DMS153 treated with DMSO at 0.1 percent for 48 hours (cell line): ENCODE results near the gene CTAG1B.
"Not testable (repeated sequence)": the region's sequence is repeated elsewhere in the genome, so short reads cannot be mapped to it uniquely, and the experiment has no call there.

Source experiments
- DNase-seq: peaks from one replicate; lab custom pipeline; 2025; ENCODE audit not compliant: unreplicated experiment; lab: John Stamatoyannopoulos, UW

Gene CTAG1B

DNA sequence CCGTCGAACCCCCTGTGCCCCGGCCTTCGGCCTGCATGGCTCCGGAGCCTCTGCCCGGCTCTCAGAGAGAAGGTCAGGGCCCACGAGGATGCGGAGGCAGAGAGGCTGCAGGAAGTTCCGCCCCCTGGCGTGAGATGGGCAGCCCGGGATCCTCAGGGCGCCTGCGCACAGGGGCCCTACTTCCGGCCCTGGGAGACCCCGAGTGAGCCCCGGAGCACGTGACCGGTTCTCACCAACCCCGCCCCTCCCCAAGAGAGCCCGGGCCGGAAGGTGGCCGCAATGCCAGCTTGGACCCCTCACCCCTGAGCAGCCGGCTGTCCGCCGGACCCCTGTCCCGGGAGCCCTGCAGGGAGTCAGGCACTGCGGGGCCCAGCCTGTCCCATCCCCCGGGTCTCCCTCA lies at the start of gene CTAG1B:
Gene CTAG1B (minus strand): TSS at position 101 of the 400 bp plus-strand sequence. CDS start 64 bp downstream, at position 37.
- not testable (repeated sequence) for DNase-seq

DNA sequence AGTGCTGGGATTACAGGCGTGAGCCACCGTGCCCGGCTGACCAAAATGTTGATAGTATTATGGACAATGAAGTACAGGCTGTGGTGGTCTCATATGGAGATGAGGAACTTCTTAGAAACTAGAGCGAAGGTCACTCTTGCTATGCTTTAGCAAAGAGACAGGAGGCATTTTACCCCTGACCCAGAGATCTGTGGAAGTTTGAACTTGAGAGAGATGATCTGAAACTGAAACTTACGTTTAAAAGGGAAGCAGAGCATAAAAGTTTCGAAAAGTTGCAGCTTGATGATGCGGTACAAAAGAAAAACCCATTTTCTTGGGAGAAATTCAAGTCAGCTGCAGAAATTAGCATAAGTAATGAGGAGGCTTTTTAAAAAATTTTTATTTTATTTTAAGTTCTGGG lies 42.8 kb upstream of the CTAG1B start:
- no peak for DNase-seq

DNA sequence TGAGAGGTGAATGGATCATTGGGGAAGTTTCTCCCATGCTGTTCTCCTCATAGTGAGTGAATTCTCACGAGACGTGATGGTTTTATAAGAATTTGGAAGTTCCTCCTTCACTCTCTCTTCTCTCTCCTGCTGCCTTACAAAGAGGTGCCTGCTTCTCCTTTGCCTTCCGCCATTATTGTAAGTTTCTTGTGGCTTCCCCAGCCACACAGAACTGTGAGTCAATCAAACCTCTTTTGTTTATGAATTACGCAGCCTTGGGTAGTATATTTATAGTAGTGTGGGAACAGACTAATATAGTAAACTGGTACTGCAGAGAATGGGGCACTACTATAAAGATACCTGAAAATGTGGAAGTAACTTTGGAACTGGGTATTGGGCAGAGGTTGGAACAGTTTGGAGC lies 42.1 kb upstream of the CTAG1B start:
- DNase-seq = no peak

DNA sequence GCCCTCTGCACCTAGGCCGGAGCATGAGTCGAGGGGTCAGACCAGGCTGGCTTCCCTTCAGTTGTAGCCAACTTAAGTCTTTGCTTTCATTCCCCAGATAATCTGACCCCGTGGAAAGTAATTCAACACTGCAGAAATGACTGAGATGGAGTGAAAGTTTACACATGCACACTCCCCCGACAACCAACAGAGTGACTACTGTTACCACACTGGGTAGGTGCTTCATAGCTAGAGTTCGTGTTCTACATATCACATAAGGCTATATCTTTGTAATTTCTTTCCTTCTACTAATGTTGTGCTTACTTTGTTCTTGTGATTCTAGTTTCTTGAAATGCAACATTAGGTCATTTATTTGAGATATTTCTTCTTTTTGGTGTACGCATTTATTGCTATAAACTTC lies 41.5 kb upstream of the CTAG1B start:
- DNase-seq = no peak

DNA sequence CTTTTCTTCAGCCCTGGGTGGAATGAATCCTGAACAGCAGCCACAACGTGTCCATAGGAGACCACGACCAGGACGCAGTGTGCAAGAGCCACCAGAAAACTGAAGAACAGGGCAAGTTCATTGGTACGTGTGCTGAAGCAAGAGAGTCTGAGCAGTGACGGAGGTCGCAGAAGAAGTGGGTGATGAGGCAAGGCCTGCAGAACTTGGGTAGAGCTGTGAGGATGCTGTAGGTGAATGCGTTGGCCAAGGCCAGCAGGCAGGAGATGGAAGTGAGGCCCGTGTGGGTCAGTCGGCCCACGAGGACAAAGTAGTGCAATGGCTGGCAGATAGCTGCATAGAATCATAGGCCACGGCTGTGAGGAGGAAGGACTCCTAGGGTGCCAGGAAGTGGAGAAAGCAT lies 39.9 kb upstream of the CTAG1B start:
- no peak for DNase-seq

DNA sequence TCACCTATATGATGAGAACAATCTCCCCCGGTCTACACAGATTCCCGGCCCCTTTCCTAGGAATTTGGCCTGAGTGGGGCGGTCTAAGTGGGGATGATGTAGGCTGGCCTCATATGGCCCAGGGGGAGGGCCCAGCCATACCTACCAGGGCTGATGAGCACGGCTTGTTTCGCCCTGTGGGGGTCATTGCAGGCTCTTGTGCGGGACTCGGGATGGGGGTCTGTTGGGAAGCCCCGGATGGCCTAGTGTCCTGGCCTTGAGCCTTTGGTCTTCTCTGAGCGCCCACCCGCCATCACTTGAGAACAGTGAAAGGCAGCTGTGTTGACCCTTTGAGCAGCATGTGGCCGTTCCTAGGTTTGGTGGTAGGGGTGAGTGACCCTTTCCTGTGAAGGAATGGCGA lies 39.1 kb upstream of the CTAG1B start:
- no peak for DNase-seq

DNA sequence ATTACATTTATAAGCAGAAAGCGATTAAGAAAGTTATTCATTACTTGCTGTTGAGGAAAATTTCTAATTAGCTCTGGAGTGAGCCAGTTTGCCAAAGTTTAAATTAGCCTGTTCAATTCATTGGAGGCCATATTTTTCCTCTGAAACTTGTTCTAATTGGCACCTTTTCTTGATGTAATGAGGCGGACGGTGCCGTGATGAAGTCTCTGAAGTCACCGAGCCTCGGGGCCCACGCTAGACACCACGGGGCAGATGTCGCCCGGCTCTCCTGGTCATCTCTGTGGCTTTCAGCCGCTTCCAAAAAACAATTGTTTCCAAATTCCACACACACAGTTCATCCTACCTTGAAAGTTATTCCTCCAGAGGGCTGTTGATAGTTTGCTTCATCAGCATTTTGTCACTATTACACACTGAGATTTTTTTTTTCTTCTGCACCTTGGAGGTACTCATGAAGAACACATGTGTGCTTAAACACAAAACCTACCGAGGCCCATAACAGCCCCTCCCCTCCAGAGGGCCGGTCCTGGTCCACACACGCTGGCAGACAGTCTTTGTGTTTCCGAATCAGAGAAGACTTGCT lies 38.2 kb upstream of the CTAG1B start:
- no peak for DNase-seq

DNA sequence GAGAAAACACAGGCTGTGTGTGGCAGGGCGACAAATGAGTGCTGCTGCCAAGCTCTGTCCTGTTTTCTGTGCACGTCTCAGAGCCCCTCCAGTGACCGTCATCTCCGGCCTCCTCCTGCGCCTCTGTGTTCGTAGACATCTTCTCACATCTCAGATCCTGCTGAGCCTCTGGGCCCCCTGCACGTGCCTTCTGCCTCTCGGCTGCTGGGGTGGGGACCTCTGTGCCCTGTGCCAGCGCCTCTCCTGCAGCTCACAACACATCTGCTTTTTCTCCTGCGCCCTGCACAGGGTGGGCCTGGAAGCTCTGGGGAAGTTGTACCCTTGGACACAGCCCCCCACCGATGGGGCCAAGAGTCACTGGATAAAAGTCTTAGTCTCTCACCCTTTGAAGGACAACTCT lies 36.7 kb upstream of the CTAG1B start:
- DNase-seq = no peak

DNA sequence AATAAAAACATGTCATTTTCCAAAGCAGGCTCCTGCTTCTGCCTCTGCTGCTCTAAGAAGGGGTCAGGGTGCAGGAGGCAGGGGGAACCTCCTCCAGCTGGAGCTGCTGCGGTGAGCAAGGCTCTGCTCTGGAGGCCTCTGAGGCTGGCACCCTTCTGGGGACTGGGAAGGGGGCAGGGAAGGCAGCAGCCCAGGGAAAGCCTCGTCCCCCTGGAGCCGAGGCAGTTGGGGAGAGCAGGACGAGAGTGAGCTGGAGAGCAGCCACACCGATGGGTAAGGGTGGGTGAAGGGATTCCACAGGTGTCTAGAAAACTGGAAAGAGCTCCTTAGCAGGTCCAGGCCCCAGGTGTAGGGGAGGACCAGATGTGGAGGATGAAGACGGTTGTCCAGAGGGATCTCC lies 36.3 kb upstream of the CTAG1B start:
- DNase-seq = no peak

DNA sequence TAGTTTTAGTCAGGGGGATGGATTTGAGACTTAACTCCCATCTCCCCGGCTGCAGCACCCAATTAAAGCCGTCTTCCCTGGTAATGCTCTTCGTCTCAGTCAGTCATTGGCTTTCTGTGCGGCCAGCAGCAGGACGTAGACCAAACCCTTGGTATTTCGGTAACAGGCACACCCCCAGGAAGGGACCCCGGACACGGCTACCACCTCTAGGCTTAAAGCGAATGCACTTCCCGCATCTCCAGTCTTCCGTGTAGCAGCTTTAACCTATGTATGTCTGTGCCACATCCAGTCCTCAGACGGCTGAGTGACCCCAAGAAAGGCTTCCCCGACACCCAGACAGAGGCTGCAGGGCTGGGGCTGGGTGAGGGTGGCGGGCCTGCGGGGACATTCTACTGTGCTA lies 35.8 kb upstream of the CTAG1B start:
- no peak for DNase-seq

DNA sequence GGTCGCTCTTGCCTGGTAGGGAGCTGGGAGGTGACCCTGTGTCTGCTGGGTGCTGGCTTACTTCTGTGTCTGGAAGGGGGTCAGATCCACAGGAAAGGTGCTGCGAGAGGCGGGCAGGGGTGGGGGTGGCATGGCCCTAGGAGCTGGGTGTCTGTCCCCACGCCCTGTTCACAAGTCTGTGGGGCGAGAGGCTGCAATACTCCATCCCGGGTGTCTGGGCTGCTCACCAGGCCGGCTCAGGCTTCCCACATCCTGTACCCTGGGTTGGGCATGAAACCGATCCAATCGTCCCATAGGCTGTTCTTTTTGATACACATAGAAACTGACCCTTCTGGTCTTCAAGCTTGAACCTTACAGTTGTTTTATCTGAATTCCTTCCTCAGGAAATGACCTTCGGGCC lies 35.3 kb upstream of the CTAG1B start:
- DNase-seq = no peak

DNA sequence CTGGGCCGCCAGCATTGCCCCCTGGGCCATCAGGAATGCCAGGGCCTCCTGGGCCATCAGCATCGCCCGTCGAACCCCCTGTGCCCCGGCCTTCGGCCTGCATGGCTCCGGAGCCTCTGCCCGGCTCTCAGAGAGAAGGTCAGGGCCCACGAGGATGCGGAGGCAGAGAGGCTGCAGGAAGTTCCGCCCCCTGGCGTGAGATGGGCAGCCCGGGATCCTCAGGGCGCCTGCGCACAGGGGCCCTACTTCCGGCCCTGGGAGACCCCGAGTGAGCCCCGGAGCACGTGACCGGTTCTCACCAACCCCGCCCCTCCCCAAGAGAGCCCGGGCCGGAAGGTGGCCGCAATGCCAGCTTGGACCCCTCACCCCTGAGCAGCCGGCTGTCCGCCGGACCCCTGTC lies 34.3 kb upstream of the CTAG1B start, which contains the start of gene CTAG2:
Gene CTAG2 (minus strand): TSS at position 167 of the 400 bp plus-strand sequence. CDS start 64 bp downstream, at position 103.
- DNase-seq = not testable (repeated sequence)

DNA sequence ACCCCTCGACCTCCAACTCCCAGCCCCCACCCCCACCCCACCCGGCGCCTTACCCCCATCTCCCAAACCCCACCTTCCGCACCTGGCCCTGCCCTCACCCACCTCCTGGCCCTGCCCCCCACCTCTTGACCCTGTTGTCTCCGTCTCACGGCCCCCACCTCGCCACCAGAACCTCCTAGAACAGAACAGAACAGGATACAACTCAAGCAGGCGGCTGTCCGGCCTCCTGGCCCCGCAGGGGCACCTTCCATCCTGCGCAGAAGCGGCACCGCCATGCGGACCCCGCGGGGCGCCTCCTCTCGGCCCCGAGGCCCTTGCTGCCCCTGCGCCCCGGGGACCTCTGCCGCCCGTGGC lies 33.9 kb upstream of the CTAG1B start:
- no peak for DNase-seq

DNA sequence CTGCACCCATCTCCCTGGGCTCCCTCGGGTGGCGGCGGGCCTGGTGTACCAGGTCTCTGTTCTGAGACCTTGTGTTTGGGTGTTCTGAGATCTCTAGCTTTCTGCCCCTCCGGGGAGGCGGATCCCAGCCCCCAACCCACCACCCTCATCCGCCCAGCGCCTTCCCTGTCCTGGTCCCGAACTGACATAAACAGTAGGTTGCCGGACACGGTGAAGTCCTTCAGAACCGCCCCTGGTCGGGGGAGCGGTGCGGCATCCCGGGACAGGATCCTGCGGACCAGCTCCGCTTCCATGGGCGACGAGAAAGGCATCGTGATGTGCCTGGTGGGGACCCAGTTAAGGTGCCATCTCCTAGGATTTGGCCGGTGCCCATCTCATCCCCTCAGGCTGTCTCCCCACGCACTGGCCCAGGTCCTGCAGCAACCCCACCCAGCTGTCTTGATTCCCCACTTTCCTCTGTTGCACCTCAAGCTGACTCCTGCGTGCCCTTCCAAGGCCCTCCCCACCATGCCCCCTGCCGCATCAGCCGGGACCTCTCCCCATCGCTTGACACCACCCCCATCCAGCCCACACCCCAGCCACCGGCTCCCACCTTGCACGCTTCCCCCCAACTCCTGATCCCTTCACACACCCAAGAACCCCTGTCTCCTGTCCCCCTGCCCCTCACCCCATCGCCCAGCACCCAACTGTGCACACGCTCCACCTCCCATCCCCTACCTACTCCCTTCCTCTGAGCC lies 33.4 kb upstream of the CTAG1B start:
- no peak for DNase-seq

DNA sequence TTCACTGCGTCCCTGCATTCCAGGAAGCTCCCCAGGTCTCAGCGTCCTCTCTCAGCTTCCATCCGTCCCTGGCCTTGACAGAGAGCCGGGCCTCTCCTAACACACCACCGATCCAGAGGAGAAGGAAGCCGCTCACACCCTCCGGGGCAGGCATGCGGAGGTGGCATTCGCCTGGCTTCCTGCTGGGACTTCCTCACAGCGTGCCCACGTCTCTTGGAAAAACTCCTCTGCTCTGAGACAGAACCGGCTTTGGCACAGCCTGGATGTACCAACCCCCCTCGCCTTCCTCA lies 31.1 kb upstream of the CTAG1B start:
- no peak for DNase-seq

DNA sequence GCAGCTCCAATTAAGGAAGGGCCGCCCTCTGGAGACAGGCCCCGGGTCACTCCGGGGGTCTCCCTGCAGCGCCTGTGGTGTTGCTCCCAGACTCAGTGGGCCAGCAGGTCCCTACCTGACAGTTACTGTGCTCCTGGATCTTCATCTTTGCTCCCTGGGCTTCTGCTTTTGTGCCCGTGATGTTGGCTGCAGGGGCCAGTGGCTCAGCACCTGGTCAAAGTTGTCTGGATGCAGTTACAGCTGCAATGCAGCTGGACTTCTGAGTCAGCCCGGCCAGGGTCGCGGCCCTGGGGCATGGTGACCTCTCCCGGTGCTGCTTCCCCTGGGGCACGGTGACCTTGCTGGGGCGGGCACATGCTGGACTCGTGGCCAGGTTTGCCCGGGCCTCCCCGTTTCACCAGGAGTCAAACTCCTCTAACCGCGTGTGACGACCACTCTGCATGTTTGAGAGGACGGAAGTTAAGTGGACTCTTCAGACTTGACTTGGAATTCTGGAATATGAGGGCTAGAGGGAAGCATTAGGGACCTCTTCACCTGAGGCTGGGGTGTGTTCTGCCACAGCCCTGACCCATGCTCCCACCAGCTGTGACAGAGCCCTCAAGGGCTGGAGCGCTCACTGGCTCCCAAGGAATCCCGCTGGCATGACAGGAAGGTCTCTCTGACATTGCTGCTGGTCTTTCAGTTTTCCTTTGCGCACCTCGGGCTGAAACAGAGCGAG lies 30.6 kb upstream of the CTAG1B start:
- no peak for DNase-seq

DNA sequence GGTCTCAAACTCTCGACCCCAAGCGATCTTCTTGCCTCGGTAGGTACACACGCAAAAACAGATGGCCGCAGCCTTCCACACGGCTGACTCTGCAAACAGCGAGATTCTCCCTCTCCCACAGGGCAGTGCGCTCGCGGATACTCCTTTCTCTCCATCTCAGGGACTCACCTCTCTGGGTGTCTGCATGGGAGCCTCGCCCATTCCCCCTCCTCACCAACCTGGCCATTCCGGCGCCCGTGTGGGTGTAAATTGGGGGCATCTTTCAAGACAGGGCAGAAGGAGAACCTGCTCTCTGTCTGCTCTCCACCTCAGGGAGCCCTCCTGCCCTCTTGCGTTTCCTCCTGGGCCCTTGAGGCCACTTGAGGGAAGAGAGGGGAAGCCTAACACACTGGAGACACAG lies 29.8 kb upstream of the CTAG1B start:
- DNase-seq = no peak

DNA sequence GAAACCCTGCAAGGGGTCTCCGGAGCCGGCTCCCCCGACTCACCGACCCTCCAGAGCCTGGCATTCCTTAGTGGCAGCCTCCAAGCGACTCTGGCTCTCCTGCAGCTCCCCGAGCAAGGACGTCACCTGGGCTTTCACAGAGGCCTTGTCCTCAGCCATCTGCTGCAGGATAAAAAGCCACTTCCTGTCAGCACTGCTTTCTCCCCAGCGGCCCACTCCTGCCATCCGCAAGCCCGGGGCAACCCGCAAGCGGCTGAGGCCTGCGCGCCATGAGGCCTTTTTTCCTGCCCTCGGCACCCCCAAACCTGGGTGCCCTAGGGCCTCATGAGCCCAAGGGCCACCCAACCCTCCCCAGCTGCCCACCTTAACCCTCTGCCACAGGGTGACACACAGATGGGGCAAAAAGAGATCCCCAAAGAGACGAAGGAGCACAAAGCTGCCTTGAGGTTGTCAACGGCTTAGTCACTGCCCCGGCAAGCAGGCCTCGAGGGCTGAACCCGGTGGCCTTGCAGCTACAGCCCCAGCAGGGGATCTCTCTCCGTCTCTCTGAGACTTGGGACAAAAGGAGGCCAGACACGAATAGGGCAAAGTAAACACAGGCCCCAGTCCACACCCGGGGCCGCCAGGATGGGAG lies 26.8 kb upstream of the CTAG1B start:
- not testable (repeated sequence) for DNase-seq

DNA sequence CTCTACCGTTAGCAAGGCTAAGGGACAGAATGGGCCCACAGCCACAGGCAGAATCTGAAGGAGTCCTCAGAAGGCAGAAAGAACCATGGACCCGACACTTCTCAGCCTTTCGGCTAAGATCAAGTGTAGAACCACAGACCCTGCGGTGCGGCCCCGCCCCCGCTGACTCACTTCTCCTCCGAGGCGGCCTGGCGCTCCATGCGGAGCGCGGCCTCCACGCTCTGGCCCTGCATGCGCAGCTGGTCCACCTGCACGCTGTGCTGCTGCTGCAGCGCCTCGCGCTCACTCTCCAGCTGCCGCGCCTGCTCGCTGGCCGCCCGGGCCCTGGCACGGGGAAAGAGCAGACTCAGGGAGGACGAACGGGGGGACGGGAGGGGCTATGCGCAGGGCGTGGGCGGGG lies 24.6 kb upstream of the CTAG1B start:
- DNase-seq = not testable (repeated sequence)

DNA sequence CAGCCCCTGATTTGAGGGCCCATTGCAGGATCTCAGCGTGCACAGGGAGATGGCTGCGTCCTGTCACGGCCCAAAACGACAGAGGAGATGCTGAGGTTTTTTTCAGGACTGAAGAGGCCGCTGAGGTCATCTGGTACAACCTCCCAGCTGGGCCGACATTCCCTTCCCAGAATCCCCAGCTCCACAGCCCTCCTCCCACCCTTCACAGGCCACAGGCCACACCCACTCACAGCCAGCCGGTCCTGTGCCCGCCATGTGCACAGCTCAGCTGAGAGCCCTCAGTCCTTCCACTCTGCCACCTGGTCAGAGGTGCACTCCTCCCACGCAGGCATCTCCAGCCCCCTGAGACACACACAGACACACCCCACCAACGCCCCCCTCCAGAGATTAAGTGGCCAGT lies 22.7 kb upstream of the CTAG1B start:
- not testable (repeated sequence) for DNase-seq

DNA sequence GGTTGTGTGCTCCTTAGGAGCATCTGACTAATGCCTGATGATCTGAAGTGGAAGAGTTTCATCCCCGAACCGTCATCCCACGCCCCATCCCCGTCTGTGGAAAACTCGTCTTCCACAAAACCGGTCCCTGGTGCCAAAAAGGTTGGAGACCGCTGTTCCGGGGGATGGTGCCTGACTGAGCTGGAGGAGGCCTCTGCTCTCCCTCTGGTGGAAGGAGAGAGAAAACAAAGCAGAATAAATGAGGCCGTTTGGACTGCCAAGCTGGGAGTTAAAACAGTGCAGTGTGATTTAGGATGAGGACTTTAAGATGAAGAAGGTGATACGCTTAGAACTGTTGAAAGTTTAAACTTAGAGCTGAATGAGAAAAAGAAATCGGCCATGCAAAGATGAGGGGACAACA lies 14.6 kb upstream of the CTAG1B start:
- not testable (repeated sequence) for DNase-seq

DNA sequence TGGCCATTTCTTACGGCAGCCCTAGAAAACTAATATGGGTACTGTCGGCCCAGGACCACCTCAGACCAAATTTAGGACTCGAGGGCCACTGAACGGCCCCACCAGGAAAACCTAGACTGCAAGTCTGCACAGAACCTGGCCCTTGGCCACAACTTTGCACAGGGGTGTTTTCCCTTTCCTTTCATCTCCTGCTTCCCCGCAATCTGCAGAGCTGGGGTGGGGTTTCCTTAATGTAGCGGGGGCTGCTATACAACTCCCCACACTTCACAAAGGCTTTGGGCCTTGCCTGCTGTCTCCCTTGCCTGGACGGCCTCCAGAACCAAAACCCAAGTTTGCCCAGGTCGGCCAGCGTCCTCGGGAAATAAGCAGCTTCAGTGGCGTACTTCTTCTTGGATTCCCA lies 11.9 kb upstream of the CTAG1B start:
- DNase-seq = not testable (repeated sequence)
